NCI-H2029 (cell line): ENCODE results near the gene IMPA2.
A peak's percentile ranks its signal among the peaks of the same experiment; 100 is the strongest.
"Not testable (repeated sequence)": the region's sequence is repeated elsewhere in the genome, so short reads cannot be mapped to it uniquely, and the experiment has no call there.

Experiments used
- DNase-seq: peaks from one replicate; lab custom pipeline; 2025; lab: John Stamatoyannopoulos, UW

IMPA2 gene

DNA sequence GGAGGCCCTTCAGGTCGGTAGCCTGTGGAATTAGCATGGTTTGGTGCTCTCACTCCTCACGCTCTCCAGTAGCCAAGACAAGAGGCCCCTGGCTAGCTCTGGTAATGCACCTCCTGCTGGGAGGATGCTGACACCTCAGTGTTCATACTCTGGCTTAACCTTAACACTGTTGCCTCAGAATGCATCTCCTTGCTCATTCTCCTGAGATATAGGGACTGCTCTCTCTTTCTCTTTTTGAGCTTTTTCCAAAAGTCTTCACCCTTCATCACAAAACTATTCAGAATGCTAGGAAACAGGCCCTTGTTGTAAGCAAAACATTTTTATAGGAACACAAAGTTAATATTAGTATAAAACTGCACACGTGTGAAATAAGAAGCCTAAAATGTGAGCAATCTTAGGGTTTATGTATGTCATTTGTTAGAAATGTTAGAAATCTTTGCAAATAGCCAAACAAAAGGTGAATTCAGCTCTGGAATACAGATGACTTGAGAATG is 17.3 kb upstream of the IMPA2 start:
- no peak for DNase-seq

- no peak for DNase-seq
Measured at GRCh38 chr18:11969904-11970835, 11.1 kb upstream of the IMPA2 start.

GRCh38 chr18:11970836-11971226 is 10.5 kb upstream of the IMPA2 start:
- not testable (repeated sequence) for DNase-seq

DNA sequence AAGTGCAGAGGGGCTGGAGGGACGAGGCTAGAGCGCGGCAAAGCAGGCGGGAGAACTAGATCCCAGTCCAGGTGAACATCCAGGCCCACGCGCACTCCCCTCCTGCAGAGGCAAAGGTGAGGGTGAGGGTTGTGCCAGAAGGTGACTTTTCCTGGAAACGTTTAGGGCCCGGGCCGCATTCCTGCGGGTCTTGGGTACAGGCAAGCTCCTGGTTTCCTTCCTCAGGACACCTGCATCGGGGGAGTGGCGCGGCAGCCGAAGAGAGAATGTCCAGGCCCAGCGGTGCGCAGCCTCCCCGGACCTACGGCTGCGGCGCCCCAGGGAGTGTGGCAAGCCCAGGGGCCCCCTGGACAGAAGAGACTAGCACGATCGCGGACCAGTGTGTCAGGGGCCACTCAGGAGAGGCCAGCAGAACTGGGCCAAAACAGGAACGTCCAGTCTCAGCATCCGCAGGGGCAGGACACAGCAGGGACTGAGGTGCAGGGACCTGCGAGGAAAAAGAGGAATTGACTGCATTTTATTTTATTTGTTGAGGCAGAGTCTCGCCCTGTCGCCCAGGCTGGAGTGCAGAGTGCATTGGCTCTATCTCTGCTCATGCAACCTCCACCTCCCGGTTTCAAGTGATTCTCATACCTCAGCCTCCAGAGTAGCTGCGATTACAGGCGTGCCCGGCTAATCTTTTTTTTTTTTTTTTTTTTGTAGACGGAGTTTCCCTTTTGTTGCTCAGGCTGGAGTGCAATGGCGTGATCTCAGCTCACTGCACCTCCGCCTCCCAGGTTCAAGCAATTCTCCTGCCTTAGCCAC is 8.7 kb upstream of the IMPA2 start:
- no peak for DNase-seq

DNA sequence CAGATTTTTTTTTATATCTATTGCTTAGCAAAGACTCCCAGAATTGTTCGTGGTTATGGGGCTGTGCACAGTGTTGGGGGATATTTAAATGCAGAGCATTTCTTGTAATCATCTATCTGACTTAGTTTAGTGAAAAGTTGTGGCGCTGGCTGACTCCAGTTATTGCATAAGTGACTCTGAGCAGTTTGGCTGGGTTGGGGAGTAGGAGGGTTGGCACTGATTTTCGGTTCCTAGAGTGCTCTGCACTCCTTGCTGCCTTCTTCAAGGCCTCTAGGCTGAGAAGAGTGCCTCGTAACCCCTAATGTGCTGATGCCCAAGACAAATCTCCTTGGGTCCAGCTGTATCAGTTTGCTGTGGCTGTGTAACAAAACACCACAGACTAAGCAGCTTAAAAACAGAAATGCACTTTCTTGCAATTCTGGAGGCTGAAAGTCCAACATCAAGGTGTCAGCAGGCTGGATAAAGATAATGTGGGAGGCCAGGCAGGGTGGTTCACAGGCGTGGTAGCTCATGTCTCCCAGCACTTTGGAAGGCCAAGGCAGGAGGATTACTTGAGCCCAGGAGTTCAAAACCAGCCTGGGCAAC is 6.5 kb upstream of the IMPA2 start:
- DNase-seq = no peak

- no peak for DNase-seq
Measured at GRCh38 chr18:11975723-11976122, 5.6 kb upstream of the IMPA2 start.

DNA sequence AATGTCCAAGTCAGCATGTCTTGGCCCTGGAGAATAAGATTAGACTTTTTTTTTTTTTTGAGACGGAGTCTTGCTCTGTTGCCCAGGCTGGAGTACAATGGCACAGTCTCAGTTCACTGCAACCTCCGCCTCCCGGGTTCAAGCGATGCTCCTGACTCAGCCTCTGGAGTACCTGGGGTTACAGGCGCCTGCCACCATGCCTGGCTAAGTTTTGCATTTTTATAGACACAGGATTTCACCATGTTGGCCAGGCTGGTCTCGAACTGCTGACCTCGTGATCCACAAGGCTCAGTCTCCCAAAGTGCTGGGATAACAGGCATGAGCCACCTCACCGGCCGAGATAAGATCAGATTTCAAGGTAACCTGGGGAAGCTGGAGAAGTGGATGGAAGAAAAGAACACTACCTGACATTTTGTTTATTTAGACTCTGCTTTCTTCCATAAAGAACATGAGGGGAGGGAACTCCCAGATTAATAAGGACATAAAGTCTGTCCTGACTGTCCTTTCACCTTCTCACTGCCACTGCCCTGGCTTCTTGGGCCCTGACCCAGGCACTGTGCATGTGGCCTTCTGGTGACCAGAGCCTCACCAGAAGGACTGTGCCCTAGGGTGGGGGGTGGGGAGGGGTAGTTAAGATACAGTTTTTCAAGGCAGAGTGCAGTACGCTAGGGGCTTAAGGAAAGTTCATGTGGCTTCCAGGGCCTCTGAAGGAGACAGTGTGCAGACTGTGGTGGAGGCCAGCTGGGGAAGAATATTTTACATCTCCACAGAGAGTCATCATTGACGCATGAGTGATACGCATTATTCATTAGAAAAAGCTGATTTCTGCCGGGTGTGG is 4.8 kb upstream of the IMPA2 start:
- DNase-seq = no peak

GRCh38 chr18:11977153-11977466 is 4.2 kb upstream of the IMPA2 start:
- DNase-seq = no peak

- no peak for DNase-seq
Measured at GRCh38 chr18:11978956-11979355, 2.4 kb upstream of the IMPA2 start.

- DNase-seq = no peak
Measured at GRCh38 chr18:11980163-11980493, 1.2 kb upstream of the IMPA2 start.

DNA sequence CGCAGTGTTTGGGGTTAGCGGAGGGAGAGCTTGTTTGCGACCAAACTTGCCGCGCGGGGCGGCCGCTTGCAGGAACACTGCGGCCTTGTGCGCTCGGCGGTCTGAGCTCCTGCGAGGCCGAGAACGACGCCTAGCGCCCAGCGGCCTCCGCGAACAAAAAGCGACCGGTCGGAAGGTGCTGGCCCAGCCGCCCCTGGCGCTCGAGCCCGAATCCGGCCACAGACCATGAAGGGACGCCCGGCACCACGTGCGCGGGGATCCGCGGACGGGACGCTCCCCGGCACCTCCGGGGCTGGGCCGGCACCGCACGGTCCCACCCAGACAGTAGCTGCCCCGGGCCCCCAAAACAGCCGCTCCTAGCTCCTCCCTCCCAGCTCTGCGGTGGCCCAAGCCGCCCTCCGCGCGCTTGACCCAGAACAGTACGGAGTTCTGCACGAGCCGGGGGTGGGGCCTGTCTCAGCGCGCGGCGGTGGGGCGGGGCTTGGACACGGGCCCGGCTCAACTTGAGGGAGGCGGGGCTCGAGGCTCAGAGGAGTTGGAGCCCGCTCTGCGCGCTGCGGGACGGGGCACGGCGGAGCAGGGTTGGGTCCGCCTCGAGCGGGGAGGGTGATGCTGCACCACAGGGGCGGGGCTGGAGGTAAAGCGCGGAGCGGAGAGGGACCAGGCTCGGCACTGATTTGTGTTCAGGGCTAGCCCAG is 664 bp upstream of the IMPA2 start:
- no peak for DNase-seq

DNA sequence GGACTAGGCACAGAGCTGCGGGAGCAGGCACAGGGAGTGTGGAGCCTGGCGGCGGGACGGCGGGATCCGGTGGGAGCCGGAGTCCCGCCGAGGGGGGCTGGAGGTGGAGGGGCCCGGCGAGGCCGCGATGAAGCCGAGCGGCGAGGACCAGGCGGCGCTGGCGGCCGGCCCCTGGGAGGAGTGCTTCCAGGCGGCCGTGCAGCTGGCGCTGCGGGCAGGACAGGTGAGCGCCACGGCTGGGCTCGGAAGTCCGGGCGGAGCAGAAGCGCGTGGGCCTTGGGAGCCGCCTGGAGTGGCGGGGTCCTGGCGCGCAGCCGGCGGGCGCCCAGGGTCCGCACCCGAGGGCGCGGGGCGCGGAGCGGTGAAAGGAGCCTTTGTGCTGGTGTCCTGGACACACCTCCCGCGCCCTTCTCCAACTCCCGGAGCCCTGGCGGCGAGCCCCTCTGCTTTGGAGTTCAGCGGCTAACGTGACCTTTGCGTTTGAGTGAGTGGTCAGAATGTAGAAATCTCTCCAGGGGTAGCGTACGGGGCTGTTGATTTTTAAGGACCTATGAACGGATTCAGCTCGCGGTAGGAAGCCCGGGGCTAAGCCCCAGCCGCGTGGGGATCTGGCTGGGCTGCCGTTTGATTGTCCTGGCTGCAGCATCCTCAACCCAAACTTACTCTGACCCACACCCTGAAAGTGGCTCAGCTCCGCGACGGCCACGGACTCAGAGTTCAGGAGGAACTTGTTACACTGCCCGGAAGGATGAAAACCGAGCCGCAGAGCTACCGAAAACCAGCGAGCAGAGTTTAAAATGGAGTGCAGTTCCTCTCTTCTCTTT is 448 bp downstream of the IMPA2 start:
- DNase-seq = no peak

- DNase-seq = no peak
Measured at GRCh38 chr18:11982981-11983380, 1.7 kb downstream of the IMPA2 start.

- no peak for DNase-seq
Measured at GRCh38 chr18:11983592-11983991, 2.3 kb downstream of the IMPA2 start.

- DNase-seq = no peak
Measured at GRCh38 chr18:11984091-11984490, 2.8 kb downstream of the IMPA2 start.

- DNase-seq = no peak
Measured at GRCh38 chr18:11985586-11985985, 4.3 kb downstream of the IMPA2 start.

DNA sequence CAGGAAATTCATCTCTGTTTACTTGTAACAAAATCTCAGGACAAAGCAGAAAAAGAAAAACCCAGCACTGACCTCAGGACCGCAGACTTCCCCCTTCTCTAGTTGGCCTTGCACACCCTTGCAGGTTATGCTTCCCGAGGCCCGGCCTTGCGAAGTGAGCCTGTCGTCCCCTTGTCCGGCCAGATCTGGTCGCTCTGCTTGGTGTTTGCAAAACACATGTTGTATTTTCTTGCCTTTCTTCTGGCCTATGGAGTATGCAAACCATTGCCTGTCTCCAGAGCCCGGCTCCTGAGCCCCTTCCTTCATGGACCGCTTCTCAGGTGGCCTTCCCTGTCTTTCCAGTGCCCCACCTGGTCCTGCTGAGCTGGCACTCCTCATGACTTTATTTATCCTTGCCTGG is 4.8 kb downstream of the IMPA2 start:
- DNase-seq = no peak

DNA sequence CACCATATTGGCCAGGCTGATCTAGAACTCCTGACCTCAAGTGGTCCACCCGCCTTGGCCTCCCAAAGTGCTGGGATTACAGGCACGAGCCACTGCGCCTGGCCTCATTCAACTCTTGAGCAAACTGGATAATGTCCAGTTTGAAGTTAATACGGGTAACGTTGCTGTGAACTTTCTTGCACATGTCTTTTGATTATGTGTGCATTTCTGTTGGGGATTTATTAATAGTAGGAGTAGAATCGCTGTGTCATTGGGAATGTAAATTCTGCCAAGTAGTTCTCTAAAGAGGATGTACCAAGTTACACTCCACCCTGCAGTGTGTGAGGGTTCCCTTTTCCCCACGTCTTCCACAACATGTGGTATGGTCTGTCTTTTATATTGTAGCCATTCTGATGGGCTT is 6.2 kb downstream of the IMPA2 start:
- no peak for DNase-seq

GRCh38 chr18:11989174-11989573 is 7.9 kb downstream of the IMPA2 start:
- DNase-seq = peak; percentile 12

GRCh38 chr18:11989966-11990380 is 8.7 kb downstream of the IMPA2 start:
- peak; percentile 24 for DNase-seq
